Measurements from ENCODE around the gene GSG1L2.

Gene GSG1L2

GRCh38 chr17:9830711-9831110 is 8.8 kb upstream of the GSG1L2 start:
- Histone ChIP-seq H3K4me3 (ENCODE audit: low read depth in 1 of 2, low read length in 1 of 2) (no peak overlapping the region), H3K9me3 (no peaks in the 10 kb centered on the region), H3K27me3 (peaks cover 31% of the 10 kb centered on the region), H3K27ac (no peak overlapping the region), H3K36me3 (no peaks in the 10 kb centered on the region), H3K4me1 (ENCODE audit: control insufficient read depth in 1 of 2, insufficient read depth in 1 of 2, low read depth in 1 of 2, low read length in 1 of 2) (no peaks in the 10 kb centered on the region)
- TF ChIP-seq CTCF (IDR thresholded peaks at IDR 0.05), result no peak

DNA sequence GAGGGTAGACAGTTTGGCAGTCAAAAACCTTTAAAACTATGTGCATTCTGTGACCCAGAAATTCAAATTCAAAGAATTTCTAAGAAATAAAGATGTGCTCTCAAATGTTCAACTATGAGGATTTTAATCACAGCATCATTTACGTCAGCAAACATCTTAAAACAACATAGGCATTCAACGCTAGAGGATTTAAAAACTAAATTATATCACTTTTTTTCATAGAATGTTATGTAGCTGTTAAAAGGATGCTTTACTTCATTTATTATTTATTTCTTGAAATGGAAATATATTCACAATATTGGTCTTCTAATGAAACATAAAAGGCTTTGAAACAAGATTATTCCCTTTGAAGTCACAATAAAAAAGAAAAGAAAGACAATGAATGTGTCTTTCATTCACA is 7.5 kb upstream of the GSG1L2 start:
- Histone ChIP-seq H3K36me3 (no peaks in the 10 kb centered on the region), H3K9me3 (no peaks in the 10 kb centered on the region)

DNA sequence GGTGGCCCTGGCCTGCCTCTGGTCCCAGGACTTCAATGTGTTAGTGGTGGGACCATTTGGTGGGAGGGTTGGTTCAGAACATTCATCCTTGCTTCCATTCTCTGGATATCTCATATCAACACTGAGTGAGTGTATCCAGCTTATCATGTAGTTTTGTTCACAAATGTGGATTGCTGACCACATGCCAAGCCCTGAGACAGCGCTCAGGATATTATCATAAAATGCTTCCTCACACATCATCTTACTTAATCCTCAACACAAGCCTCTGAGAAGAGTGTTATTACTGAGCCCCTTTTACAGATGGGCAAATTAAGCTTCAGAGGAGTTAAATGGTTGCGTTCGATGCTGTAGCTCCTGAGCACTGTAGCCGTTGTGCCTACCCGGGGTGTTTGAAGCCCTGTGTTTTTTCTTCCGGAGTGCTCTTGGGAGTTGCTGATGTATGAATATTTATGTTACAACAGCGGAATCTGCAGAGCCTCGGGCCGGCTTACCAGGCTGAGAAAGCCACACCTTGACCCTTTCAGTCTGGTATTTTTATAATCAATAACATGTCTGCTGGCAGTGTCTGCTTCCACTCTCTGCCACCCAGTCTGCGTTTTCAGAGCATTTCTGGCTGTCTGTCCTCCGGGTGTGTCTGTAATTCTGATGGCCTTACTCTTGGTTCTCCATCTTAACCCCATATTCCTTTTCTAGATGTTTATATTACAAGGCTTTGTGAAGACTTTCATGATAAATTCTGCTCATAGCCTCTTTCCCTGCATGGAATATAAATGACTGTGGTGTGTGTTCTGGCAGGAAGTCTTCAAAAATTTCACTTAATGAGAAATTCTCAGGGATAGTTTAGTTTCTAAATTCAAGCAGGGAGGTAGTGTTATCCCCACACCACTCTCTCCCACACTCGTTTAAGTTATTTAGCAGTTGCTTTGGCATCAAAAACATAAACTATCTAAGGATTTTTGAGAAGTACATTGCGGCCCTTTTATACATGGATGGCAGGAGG is 6.7 kb upstream of the GSG1L2 start:
- H3K36me3 ChIP-seq, result no peaks in the 10 kb centered on the region
- no peak overlapping the region for H3K27ac ChIP-seq
- TF ChIP-seq CTCF (IDR thresholded peaks at IDR 0.05), result no peak
- peaks cover 43% of the 10 kb centered on the region for H3K27me3 ChIP-seq
- no peaks in the 10 kb centered on the region for H3K9me3 ChIP-seq
- no peak overlapping the region for H3K4me3 ChIP-seq (ENCODE audit: low read depth in 1 of 2, low read length in 1 of 2)
- H3K4me1 ChIP-seq (ENCODE audit: control insufficient read depth in 1 of 2, insufficient read depth in 1 of 2, low read depth in 1 of 2, low read length in 1 of 2), result no peaks in the 10 kb centered on the region

More for the DNA sequence above, 7.5 kb upstream of the GSG1L2 start:
- no peak for TF ChIP-seq CTCF (IDR thresholded peaks at IDR 0.05)
- no peak overlapping the region for H3K4me3 ChIP-seq (ENCODE audit: low read depth in 1 of 2, low read length in 1 of 2)
- H3K4me1 ChIP-seq (ENCODE audit: control insufficient read depth in 1 of 2, insufficient read depth in 1 of 2, low read depth in 1 of 2, low read length in 1 of 2), result no peaks in the 10 kb centered on the region
- peaks cover 43% of the 10 kb centered on the region for H3K27me3 ChIP-seq
- no peak overlapping the region for H3K27ac ChIP-seq

- no peak for TF ChIP-seq CTCF (IDR thresholded peaks at IDR 0.05)
- Histone ChIP-seq H3K4me3 (ENCODE audit: low read depth in 1 of 2, low read length in 1 of 2) (no peak within 1 kb of the TSS), H3K36me3 (no peaks in the 10 kb centered on the region), H3K27ac (no peak within 1 kb of the TSS), H3K27me3 (peaks cover 41% of the 10 kb centered on the region), H3K9me3 (no peaks in the 10 kb centered on the region), H3K4me1 (ENCODE audit: control insufficient read depth in 1 of 2, insufficient read depth in 1 of 2, low read depth in 1 of 2, low read length in 1 of 2) (no peaks in the 10 kb centered on the region)
These were observed 3.8 kb upstream of the GSG1L2 start, which contains the start of gene GLP2R for GRCh38 chr17:9825641-9826150. Gene GLP2R (plus strand): TSS chr17:9825924. CDS start chr17:9826064, 140 bp downstream.

- Histone ChIP-seq H3K27me3 (peaks cover 32% of the 10 kb centered on the region), H3K4me3 (ENCODE audit: low read depth in 1 of 2, low read length in 1 of 2) (no peak overlapping the region), H3K36me3 (no peaks in the 10 kb centered on the region), H3K27ac (no peak overlapping the region), H3K4me1 (ENCODE audit: control insufficient read depth in 1 of 2, insufficient read depth in 1 of 2, low read depth in 1 of 2, low read length in 1 of 2) (no peaks in the 10 kb centered on the region), H3K9me3 (no peaks in the 10 kb centered on the region)
- TF ChIP-seq CTCF (IDR thresholded peaks at IDR 0.05), result no peak
These were observed 3.0 kb upstream of the GSG1L2 start for GRCh38 chr17:9824797-9825338.

All from neutrophil (primary cell).